Measurements from ENCODE around the gene NTRK1.

DNA sequence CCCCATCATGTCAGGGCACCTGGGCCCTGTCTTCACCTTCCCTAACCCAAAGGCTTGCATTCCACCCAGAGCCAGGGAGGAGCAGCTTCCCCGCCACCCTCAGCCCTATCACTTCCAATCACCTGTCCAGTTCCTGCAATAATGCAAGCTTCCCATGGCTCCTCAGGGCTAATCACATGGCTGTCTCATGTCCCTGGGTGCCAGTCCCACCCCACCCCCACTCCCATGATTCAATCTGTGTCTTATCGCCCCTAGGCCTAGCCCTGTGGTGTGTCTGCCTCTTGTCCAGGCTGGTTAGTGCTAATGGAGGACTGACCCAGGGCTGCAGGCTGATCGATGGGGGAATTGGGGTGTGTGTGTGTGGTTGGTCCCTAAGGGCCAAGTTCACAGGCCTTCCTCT, 21.9 kb downstream of the NTRK1 start:
- TF ChIP-seq, protein P1, sequence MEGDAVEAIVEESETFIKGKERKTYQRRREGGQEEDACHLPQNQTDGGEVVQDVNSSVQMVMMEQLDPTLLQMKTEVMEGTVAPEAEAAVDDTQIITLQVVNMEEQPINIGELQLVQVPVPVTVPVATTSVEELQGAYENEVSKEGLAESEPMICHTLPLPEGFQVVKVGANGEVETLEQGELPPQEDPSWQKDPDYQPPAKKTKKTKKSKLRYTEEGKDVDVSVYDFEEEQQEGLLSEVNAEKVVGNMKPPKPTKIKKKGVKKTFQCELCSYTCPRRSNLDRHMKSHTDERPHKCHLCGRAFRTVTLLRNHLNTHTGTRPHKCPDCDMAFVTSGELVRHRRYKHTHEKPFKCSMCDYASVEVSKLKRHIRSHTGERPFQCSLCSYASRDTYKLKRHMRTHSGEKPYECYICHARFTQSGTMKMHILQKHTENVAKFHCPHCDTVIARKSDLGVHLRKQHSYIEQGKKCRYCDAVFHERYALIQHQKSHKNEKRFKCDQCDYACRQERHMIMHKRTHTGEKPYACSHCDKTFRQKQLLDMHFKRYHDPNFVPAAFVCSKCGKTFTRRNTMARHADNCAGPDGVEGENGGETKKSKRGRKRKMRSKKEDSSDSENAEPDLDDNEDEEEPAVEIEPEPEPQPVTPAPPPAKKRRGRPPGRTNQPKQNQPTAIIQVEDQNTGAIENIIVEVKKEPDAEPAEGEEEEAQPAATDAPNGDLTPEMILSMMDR (IDR thresholded peaks at IDR 0.05; ENCODE audit: low read depth, low read length, missing input control) = no peak
- TF ChIP-seq RAD21 (IDR thresholded peaks at IDR 0.05) (no peak), GABPA (IDR thresholded peaks at IDR 0.05 in 1 of 2, conservative IDR thresholded peaks at IDR 0.05 in 1 of 2) (no peak), TAF1 (conservative IDR thresholded peaks at IDR 0.05) (no peak)

Data from liver (tissue), 3 donors.